AG10803 (cell line): ENCODE results near the gene TIMD4.
A peak's percentile ranks its signal among the peaks of the same experiment; 100 is the strongest.

ENCODE experiments used
- DNase-seq: peaks from one replicate; pipeline ENCODE4 v3.0.0; 2010; ENCODE audit warnings: low read depth
- H3K4me3 ChIP-seq: 2 replicates; pipeline ENCODE4 v1.5.1; 2011; ENCODE audit warnings: mild to moderate bottlenecking, low read length, control low read depth
- TF ChIP-seq, protein P1 (sequence below): conservative IDR thresholded peaks from 2 replicates; pipeline ENCODE4 v1.5.1; 2011; ENCODE audit warnings: mild to moderate bottlenecking, low read length, control low read depth, inconsistent platforms

TIMD4 gene

DNA sequence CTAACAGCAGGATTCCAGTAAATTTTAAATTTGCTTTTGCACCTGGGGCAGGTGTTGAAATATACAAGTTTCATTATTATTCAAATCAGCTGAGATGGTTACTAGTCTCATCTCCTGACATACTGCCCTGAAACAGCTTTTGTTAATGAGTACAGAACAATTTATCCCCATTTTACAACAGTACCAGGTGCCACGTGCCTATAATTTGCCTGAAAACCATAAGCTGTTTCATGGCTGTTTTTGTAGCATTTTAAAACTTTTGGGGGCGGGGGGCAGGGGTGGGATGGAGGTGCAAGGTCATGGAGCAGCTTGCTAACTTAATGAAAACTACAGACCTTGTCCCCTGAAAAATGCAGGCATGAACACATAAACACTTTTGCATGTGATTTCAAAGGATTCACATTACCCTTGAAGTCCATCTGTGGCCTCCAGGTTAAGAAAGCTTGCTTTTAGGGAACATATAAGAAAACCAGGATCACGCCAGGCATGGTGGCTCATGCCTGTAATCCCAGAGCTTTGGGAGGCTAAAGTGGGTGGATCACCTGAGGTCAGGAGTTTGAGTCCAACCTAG lies 42.1 kb downstream of the TIMD4 start:
- TF ChIP-seq, protein P1, sequence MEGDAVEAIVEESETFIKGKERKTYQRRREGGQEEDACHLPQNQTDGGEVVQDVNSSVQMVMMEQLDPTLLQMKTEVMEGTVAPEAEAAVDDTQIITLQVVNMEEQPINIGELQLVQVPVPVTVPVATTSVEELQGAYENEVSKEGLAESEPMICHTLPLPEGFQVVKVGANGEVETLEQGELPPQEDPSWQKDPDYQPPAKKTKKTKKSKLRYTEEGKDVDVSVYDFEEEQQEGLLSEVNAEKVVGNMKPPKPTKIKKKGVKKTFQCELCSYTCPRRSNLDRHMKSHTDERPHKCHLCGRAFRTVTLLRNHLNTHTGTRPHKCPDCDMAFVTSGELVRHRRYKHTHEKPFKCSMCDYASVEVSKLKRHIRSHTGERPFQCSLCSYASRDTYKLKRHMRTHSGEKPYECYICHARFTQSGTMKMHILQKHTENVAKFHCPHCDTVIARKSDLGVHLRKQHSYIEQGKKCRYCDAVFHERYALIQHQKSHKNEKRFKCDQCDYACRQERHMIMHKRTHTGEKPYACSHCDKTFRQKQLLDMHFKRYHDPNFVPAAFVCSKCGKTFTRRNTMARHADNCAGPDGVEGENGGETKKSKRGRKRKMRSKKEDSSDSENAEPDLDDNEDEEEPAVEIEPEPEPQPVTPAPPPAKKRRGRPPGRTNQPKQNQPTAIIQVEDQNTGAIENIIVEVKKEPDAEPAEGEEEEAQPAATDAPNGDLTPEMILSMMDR: no peak
- DNase-seq: no peak
- H3K4me3 ChIP-seq: no peak overlapping the region

DNA sequence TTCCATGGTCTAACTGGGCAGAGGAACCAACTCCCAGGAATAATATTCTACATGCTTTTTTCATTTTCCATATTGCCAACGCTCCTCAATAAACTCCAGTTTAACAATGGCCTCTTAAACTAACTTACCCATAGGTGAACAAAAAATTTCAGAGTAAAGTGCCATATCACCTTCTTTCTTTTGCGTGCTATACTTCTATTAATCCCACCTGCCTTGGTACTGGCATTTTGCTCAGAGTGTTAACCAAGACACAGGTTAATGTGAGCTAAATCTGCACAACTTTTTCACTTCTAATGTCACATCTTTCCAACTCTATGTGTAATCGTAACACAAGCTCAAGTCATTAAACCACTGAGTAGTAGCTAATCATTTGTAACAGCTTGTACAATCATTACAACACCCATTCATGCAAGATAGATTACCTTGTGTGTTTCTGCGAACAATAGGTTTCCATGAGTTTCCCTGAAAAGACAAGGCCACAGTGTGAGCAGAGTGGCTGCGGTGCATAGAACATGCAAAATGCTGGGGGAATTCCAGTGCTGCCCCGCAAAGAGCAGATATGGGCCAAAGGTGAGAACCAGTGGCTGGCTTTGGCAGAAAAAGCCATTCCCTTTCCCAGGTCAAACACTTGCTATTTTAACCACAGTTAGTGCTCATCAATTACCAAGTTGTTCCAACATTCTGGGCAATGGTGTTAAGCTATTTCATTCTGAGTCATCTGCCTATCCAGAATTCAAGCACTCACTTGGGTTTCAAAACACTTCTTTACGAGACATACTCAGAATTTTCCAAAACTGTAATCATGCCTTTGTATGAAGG lies 42.8 kb downstream of the TIMD4 start:
- H3K4me3 ChIP-seq: no peak overlapping the region
- DNase-seq: peak; percentile 8
- TF ChIP-seq, protein P1: no peak

DNA sequence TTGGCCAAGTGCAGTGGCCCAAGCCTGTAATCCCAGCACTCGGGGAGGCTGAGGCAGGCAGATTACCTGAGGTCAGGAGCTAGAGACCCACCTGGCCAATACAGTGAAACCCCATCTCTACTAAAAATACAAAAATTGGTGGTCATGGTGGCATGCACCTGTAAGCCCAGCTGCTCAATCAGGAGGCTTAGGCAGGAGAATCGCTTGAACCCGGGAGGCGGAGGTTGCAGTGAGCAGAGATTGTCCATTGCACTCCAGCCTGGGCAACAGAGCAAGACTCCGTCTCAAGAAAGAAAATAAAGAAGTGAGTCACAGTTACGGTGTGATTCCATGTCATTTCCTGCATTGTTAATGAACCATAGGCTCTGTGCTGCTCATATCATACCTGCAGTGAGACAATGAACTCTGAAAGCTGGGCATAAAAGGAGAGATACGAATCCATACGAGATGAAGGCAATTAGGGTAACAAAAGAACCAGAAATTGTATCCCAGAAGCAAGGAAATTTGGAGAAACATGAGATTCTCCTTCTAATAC lies 44.6 kb downstream of the TIMD4 start:
- H3K4me3 ChIP-seq: no peak overlapping the region
- TF ChIP-seq, protein P1: no peak

DNA sequence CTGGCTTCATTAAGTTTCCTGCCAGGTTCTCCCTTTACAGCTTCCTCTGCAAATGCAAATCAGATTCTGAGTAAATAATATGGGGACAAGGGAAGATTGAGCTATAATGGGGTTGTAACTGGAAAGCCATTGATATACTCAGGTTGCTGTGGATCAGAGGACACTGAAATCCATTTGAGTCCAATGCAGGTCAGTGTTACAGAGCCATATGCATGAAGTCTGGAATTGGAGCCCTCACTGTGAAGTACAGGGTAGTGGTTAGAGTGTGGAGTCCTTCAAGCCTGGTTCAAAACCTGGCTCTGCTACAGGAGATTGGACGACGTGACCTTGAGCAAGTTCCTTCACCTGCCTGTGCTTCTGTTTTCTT lies 48.7 kb downstream of the TIMD4 start:
- TF ChIP-seq, protein P1: no peak
- no peak overlapping the region for H3K4me3 ChIP-seq
- no peak for DNase-seq

More for the DNA sequence above, 44.6 kb downstream of the TIMD4 start:
- DNase-seq: no peak

DNA sequence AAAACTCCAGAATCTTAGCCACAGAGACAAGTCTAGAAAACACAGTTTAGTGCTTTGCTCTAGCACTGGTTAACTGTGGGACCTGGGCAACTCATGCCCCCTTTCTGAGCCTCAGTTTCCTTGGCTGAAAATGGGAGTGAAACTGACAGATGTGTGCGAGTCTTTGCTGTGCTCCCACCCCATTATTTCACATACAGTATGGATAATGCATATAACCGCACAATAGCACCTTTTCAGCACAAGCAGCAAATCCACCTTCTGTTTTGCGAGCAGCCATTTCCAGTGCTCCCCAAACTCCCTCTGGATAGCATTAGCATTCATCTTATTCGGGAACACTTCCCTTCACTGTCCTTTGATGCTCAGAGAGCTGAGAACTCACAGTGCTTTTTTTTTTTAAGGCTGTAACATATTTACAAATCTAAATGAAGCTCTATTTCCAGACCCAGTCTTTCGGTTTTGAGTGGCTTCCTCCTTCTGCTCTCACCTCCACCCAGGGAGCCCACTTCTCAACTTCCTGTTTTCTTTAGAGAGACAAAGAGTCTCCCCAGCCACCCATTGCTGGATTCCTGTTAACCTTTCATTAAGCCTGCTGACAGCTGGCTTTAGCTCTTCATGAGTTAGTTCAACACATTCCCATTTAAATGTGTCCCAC lies 49.2 kb downstream of the TIMD4 start:
- no peak for DNase-seq
- TF ChIP-seq, protein P1: no peak
- H3K4me3 ChIP-seq: no peak overlapping the region

DNA sequence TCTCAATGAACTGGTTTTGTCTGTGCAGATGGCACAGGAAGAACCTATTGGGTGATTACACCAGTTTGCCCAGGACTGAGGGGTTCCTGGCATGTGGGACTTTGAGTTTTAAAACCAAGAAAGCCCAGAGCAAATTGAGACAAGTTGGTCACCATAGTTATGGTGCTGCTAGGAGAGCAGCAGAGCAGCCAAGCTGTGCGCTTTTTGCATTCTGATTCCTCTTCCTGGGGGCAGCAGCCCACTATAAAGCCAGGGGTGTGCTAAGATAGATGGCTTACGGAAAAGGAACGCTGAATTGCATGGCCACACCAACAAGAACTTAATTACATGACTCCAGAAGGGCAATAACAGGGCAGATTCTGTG lies 49.7 kb downstream of the TIMD4 start:
- TF ChIP-seq, protein P1: no peak
- no peak for DNase-seq
- H3K4me3 ChIP-seq: no peak overlapping the region

DNA sequence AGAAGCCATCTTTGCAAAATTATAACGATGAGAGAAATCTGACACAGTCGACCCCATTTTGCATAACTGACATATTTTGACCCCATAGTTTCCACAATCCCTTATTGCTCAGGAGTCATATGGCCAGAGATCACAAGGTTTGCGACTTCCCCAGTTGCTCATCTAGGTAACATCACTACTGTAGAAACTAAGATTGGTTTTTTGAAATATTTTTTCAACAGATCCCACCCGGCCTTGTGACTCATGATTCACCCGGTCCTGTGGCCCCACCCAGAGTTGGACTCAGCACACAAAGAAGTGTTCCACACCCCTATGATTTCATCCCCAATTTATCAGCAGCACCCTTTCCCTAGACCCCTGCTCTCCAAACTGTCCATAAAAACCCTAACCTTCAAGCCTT lies 50.2 kb downstream of the TIMD4 start:
- DNase-seq: no peak
- TF ChIP-seq, protein P1: no peak
- no peak overlapping the region for H3K4me3 ChIP-seq
